Activated CD4-positive, alpha-beta T cell treated with anti-CD3 and anti-CD28 coated beads, Interleukin-2, Interleukin-6, amounts not matched to agents 100 ng/mL and 50 ng/mL, durations not matched to agents 16 hours and 8 hours (primary cell): ENCODE measurements around the gene DDX54.

Experiments used
- DNase-seq: peaks from one replicate; pipeline ENCODE4 v3.0.0-alpha.2; 2020

DDX54 gene

DNA sequence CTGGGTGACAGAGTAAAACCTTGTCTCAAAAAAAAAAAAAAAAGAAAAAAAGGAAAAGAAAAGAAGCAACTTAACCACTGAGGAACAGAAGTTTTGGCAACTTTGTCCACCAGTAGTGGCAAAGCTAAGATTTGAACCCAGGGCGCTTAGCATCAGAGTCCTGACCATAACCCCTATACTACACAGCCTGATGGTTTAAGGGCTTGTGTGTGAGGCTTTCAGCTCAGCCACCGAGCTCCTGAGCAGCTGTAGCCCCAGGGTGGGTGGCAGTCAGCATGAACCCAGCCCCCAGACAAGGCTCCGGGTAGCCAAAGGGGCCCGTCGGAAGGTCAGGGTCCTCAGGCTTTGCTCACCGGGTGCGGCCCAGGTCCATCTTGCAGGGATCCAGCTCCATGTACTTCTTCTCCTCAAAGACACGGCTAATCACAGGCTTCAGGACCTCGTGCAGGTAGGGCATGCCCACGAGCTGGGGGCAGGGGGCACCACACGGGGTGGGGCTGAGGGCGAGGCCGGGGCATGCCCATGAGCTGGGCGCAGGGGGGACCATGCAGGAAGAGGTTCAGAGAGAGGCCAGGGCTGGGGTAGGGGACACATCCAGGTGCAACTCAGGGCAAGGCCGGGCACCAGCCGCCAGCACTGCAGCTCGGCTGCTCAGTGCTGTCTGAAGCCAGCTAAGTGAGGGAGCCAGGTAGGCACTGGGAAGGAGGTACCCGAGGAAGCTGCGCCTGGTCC lies 70.7 kb downstream of the DDX54 start:
- DNase-seq, result no peak

DNA sequence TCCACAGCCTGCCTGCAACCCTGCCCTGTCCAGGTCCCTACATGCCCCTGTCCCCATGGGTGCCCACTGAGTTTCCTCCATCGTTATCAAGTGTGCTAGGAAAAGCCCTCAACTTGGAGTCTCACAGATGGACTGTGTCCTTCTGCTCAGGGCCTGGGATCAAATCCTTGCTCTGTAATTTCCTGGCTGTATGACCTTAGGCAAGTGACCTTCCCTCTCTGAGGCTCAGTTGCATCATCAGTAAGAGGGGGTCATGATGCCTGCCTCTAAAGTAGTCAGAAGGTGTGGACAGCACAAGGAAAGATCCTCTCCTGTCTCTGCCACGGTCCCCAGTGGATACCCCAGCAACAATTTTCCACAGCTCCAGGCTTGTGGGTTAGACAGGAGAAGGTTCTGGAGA lies 71.9 kb downstream of the DDX54 start:
- no peak for DNase-seq

DNA sequence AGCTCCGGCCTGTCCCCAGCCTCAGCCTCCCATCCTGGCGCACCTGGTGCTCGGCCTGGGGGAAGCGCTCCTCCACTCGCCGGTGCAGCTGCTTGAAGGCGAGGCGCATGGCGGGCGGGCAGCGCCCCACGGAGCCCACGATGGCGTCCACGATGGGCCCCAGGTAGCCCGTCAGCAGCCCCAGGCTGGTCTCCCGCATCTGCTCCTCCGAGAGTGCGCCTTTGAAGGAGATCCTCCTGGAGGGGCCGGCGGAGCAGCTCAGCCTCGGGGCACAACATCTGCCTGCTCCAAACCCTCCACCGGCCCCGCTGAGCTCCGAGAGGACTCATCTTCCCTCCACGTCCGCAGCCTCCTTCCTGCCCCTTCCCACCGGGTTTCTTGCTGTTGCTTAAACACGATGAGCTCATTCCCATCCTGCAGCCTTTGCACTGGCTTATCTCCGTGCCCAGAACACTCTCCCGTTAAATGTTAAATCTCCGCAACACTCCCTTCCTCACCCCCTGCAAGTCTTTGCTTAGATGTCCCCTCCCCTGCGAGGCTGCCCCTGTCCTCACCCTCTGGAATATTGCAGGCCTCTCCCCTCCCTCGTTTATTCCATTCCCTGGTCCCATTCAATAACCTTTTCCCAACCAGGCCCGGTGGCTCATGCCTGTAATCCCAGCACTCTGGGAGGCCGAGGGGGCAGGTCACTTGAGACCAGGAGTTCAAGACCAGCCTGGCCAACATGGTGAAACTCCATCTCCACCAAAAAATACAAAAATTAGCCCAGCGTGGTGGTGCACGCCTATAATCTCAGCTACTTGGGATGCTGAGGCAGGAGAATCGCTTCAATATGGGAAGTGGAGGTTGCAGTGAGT lies 73.0 kb downstream of the DDX54 start:
- no peak for DNase-seq

DNA sequence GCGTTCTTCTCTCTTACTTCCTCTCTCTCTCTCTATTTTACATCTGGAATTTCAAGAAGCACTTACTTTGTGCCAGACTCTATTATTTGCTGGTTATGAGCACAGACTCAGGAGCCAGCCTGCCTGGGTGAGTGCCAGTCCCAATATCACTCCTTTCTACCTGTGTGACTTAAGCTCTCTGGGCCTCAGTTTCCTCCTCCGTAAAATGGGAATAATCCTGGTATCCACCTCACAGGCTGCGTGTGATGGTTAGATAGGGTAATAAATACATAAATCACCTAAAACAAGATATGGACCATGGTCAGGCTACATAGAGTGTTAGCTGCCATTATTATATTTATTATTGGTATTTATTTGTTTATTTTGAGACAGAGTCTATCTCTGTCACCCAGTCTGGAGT lies 74.0 kb downstream of the DDX54 start:
- no peak for DNase-seq

DNA sequence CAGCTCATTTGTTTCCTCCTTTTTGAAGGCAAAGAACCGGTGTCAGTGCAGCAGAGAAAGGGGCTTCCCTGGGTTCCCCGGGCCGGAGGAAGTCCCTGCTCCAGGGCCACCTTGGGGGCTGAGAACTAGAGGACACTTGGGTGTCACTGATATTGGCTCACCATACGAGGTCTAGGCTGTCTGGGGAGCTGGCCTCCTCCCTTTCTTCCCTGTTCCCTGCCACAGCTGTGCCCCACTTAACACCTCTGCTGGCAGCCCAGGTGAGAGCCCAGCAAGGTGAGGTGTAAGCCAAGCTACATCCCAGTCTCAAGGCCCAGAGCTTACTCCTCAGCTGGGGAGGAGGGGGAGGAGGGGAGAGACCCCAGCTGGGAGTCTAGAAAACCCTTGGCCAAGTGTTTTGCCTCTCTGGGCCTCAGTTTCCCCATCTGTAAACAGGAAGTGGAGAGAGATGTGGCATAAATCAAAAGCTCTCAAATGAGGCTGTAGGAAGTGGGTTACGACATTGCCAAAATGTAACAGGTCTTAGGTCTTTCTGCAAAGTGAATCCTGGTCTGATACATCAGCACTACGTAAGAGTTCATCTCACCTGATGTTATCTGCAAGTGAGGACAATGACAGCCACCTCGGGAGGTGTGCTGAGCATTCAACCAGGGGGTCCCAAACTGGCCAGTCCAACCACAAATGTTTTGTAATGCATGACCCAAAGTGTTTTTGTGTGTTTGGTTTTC lies 75.2 kb downstream of the DDX54 start:
- DNase-seq, result no peak

DNA sequence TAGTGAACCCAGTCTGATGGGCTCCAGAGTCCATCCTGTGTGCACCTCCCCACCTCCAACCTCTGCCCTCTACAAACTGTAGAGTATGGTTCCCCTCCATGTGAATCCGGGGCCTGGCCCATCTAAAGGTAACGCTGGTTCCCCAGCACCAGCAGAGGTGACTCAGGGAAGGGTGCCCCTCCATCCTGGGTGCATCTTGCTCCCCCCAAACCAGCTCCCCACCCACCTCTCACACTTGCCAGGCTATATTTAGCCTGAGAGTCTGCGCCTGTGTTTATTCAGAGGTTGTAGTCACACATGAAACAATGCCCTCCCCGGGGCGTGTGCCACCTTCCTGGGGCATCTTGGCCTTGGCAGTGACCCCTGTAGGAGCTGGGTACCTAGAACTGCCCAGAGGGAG lies 75.9 kb downstream of the DDX54 start:
- no peak for DNase-seq

DNA sequence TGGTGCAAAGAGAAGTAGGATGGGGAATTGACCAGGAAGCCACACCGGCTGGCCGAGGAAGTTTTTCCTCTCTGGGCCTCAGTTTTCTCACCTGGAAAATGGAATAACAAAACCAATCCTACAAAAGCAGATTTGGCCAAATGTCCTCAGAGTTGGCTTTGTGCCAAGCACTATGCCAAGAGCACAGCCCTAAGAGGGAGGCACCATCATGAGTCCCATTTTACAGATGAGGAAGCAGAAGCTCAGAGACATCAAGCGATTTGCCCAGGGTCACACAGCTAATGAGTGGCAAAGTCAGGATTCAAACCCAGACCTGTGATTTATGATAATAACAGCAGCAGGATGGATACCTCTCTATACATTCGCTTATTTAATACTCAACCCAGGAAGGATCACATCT lies 77.0 kb downstream of the DDX54 start:
- no peak for DNase-seq
